HG03095 (cell line): ENCODE measurements around the gene FLG2.

Experiments used
- ATAC-seq: cut with Tn5 transposase; IDR thresholded peaks from one replicate; pipeline ENCODE4 v1.9.1; 2021; ENCODE audit warnings: moderate library complexity; ENCODE audit not compliant: unreplicated experiment

The FLG2 gene

DNA sequence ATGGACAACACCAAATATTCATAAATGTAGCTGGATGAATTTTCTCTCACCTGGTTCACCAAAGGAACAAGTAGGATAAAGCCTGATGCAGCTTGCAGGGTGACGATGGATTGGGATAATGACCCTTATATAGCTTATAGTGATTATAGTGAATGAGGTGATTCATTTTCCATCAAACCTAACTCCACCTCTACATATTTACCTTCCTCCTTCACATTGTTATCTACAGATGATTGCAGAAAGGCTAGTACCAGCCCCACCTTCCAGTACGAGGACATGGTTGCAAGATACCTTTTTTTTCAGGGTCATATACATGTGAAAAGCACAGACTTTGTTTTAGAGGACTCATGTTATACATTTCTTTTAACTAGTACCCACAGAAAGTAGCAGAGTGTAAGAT, at the start of gene FLG2:
TSS of gene FLG2 (minus strand) at position 101 of the 400 bp plus-strand sequence. CDS start 1,122 bp downstream, outside the sequence.
- ATAC-seq: no peak

DNA sequence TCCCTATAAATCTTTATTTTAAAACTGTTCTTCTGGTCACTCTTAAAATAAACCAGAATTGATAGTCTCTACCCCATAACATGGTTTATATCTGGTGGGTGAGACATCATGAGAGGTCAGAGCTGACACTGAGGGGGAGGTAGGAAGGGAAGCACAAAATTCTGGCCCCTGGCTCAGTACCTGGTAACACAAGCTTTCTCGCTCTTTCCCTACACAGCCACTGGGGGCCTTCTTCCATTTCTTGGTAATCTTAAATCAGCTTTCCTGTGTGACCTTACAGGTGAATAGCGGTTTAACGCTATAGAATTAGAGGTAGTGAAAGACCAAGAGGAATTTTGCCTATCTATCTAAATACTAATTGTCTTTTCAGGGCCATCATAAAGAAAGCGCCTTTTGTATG, 48.9 kb upstream of the FLG2 start:
- ATAC-seq: no peak

DNA sequence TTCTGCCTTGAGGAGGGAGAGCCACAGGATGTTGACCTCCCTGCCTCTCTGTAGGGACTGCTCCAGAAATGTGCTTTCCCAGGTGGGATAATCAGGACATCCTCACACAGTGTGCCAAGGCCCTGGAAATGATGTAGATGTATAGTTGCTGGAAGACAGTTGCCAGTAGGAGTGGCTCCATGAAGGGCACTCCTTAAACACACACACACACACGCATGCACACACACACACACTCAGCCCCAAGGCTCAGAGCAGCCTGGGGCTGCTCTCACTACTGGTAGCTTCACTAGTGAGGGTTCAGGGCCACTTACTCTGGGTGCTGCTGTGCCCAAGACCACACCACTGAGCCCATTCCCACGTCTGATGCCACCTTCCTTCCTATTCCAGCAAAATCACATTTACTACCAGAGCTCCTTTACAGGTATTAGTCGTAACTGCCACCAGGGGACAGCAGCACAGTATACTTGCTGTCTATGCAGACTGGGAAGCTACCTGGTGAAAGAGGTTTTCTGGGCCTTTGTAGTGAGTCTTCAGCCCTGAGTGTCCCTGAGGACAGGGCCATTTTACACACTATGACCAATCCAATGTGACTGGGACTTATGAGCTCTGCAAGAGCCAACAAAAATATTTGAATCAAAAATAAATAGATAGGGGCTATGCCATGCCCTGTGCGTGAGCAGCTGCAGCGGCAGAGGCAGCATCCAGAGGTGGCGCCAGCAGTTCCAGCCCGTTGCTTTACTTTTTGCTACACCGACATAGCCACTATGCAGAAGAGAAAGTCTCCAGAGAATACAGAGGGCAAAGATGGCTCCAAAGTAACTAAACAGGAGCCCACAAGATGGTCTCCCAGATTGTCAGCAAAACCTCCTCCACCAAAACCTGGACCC, 39.2 kb upstream of the FLG2 start:
- no peak for ATAC-seq

DNA sequence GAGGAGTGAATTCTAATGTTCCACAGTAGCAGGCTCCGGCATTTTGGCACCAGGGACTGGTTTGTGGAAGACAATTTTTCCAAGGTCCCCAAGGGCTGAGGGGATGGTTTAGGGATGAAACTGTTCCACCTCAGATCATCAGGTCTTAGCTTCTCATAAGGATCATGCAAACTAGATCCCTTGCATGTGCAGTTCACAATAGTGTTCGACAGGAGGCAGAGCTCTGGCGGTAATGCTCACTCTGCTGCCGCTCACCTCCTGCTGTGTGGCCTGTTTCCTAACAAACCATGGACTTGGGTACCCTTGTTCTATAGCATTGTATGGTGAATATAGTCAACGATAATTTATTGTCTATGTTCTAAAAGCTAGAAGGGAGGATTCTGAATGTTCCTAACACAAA, 37.7 kb upstream of the FLG2 start:
- no peak for ATAC-seq

DNA sequence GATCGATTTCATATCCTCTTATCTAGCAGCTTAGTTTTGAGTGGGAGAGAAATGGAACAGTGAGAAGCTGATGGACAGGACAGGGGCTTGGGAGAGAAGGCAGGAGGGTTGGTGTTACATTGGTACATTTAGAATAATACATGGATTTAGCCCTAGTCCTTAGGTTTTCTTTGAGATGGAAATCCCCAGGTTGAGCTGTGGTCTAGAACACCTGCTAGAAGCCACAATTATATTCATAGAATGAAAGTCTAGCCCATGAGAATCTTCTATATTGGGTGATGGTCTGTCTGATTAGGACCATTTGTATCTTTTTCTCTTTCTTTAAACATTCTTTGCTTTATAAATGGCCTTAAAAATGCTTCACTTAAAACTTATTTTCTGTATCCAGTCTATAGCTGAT, 34.3 kb upstream of the FLG2 start:
- no peak for ATAC-seq

DNA sequence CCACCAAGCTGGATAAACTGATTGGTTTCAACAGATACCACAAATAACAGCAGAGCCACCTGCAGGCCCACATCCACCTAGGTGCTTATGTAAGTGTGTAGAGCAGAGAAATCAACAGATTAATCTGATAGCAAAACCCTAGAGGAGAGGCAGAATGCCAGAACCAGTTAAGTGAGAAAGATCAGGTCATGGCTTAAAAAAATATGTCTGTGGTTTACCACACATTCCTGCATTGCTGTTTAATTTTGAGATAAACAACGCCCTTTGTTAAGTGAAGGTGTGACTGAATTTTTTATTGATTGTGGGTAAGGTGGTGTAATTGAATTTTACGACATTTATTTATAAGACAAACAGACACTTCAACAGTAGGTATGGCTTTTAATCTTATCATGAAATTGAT, 33.1 kb upstream of the FLG2 start:
- no peak for ATAC-seq

DNA sequence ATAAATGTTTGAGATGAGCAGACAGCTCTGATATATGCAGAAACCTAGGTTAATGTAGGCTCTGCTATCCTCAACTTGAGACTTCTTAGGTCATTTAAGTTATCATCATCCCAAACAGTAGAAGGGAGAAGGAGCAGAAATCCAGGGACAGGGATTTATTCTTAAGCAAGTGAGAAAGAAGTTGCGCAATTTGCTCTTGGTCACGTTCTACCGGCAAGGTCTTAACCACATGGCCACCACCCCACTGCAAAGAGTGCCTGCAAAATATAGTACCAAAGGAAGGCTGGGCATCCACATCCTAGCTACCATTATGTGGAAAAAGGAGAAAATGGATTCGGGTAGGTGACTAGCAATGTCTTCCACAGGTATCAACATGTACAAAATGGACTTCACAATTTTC, 29.1 kb upstream of the FLG2 start:
- ATAC-seq: no peak

DNA sequence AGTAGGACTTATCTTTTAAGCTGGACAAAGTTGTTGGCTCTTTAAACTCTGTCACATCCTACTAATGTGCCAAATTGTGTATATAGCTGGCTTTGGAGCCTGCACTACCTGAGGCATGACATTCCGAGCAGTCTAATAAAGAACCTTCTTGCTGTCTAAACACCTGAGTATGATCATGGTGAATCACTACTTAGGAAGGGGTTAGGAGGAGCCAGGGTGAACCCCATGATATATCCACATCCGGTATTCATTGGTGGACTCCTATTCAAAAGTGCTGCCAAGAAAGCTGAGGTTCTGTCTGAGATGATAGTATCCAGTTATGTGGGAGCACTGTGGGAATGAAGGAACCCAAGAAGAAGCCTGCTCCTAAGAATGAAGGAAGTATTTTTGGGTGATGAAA, 27.1 kb upstream of the FLG2 start:
- ATAC-seq: no peak

DNA sequence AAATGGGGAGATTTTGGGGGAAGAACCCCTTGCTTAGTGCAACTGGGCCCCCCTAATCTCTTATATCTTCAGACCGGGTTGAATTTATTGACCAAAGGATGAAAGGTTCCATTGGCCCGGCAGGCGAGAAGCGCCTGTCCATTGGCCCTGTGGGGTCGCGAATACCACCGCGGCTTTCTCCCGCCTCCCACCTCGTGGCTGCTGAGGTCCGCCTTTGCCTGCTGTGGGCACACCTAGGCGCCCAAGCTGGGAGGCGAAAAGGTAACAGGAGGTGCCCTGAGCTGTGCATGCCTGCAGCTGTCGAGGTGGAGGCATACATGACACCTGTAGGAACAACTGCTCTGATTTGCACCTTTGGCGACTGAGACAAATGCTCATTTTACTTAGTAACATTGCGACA, 21.1 kb upstream of the FLG2 start:
- no peak for ATAC-seq

DNA sequence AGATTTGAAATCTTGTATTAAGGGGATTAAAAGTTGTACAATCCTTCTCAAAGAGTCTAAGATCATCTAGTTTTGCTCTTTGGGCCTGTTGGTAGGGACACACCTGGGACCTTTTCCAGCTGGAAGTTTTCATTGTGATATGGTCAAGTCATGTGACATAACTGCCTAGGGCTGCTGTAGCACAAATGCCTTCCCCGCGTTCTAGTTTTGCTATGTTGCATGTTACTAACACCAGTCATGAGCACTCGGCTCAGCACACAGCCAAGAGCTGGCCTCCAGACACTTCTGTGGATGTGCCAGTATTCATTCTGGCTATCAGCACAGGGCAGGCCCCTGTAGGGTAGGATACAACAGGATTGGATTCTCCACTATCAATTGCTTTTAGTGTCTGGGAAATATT, 14.6 kb upstream of the FLG2 start:
- ATAC-seq: no peak

DNA sequence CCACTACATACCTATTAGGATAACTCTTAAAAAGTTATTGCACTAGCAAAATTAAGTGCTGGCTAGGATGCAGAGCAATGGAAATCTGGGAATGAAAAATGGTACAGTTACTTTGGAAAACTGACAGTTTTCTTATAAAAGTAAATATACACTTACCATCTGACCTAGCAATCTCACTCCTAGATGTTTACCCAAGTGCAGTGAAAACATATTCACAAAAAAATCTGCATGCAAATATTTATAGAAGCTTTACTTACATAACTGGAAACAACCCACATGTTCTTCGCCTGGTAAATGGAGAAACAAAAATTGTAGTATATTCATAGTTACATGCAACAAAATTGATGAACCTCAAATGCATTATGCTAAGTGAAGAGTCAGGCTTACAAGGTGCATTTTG, 12.9 kb upstream of the FLG2 start:
- no peak for ATAC-seq

DNA sequence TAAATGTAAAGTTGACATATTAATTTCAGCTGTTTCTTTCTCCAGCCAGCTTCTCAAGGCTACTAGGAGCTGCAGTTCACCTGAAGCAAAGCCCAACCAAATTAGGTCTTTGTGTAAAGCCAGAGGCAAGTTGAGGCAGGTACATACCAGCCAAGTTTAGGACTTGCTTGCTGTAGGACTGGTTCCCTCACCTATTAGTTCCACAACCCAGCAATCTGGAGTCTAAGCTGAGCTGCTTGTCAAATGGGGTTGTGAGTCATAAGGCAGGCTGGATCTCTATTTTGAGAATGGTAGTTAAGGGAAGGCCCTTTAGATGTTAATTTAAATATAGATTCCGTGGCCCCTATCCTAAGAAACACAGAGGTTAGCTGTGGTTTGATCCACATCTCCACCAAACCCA, 7.6 kb upstream of the FLG2 start:
- ATAC-seq: no peak

DNA sequence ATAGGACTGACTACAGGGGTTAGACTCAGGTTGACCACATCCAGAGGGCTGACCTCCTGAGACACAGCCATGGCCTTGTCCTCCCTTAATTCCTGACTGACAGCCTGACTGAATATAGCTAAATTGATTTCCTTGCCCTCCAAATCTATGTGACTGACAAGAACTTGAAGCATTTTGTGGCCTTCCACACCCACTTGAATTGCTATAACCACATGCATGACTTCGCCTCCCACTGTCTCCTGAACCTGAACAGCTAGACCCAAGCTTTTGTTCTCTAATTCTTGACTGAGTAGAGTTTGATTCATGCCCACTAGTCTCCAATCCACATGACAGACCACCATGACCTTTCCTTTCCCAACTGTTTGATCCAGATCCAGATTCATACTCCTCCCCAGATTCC, 3.1 kb downstream of the FLG2 start:
- ATAC-seq: no peak

DNA sequence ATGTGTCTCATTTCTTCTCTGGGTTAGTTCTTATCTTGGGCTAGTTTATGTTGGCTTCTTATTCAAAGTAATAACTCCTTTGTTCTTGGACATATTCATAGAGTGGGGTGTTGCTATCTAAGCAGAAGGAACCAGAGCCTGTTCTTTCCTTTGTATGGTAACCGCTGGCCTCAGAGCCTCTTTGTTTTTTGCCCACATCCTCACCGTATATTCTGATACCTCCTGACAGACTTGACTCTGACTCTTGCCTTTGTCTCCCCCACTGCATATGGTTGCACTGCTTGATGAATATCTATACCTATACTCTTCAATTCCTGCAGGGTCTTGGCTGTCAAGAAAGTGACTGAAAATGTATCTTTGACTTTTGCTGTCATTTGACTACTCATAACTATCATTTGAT, 10.2 kb downstream of the FLG2 start:
- ATAC-seq: no peak

DNA sequence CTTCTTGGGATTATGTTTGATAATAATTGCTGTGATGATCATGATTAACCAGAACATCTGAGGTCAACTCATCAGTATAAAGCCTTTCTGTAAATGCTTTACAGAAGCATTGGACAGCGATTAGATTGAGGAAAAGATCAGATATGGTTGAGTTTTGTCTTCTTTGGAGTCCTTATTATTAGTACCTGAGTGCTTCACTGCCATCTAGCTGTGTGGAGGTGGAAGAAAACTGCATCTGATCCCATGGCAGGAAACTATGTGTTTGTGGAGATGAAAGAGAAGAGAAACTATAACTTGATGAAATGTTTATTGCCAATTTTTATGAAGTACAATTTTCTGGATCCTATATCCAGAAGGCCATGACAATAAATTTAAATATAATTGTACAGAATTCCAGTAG, 11.4 kb downstream of the FLG2 start:
- ATAC-seq: no peak

DNA sequence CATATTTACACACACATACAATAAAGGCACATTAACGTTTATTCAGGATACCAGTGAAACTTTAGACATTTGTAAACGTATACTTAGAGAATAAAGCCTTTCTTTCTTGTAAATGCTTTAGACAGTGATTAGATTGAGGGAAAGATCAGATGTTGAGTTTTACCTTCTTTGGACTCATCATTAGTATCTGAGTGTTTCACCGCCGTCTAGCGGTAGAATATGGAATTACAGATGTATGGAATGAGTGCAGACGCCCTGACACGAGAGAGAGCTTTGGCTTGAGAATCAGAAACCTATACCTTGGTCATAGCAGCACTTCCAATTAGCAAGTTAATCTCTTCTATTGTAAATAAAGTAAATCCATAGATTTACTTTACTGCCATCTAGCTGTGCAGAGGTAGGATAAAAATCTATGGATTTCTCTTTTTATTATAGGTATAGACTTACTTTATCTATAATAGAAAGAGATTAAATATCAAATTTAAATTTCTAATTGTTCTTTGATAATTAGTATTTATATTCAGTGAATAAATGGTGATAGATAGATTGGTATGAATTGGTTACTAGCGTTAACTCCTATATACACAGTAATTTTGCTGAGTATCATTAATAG, 12.6 kb downstream of the FLG2 start:
- ATAC-seq: no peak

DNA sequence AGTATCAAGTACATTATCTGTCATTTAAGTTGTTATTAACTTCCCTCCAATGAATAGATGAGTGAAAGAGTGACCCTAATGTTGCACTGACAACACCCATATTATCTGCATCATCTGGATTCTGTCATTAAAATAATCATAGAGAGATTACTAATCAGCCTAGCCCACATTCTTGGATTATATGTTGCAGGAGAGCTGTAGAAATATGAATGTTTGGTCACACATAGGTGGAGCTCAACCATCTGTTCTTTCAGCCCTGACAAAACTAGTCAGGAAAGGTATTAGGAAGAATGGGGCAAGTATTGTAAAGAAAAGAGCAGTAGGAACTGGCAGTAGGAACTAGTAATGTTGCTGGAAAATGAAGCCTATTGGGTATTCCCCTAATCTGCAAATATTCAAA, 15.4 kb downstream of the FLG2 start:
- no peak for ATAC-seq

DNA sequence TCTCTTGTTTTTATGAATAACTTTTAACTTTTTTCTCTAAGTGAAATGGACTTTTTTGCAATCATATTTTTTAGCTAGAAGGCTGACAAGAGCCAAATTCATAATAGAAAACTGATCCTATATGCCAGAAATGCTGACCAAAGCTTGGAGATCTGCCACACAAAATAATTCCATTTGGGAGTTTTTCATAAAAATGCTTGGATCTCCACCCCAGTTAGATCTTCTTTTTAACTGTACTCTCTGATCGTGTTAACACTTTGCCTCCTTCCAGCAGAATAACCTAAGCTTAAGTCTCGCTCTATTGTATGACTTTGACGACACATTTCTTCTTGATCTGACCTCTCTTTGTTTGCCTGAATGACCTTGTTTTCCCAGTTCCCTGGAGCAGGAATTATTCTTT, 16.8 kb downstream of the FLG2 start:
- no peak for ATAC-seq

DNA sequence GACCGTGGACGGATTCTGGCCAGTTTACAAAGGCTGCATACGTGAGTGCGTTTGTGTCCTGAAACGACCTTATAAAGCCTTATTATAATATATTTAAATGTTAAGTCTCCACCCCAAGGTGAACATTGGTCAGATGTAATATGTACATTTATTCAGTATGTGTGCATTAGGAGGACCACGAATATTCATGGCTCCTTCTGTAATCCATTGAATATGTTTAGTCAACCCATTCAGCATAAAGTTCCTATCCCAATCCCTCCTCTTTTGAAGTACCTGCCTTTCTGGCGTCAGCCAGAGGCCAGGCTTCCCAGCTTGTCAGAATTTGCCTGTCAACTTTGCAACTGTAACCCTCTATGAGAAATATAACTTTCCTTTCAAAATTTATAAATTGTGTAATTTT, 24.4 kb downstream of the FLG2 start:
- no peak for ATAC-seq

DNA sequence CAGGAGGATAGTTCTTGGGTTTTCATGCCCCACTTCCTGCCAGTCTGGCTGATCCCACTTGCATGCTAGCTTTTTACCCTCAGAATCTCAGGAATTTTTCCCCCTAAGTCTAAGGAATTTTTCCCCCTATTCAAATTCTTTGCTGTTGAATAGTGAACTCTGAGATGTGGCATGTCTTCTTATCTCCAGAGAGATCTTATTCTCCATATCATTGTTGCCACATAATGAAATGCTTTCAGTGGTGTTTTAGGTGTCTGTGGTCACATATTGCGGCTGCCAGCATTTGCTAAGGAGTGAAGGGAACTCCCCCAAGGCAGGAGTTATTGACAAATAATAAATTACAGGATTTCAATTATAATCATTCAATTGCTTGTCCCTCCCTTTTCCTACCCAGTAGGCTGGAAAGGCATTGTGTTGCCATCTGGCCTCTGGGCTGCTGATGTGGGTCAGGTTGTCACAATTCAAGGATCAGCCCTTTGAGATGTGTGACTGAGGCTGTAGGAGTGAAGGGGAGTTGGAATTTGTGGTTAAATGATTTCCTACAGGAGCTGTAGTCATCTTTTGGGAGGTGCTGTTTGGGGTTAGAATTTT, 30.9 kb downstream of the FLG2 start:
- ATAC-seq: no peak

DNA sequence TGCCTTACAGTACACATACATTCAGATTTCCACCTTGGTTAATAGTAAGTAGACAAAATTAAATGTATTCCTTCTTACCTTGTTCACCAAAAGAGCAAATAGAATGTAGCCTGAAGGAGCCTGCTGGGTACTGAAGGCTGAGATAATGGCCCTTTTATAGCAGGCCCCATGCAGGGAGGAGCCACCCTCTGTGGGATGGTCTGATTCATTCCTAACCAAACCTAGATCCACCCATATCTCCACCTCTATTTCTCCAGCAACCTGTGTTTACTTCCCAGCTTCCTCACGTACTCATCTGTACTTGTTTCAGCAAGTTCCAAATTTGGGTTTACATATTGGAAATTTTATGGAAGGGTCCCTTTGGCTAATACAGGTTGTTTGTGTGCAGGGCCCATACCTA, 34.7 kb downstream of the FLG2 start, which contains the start of gene FLG:
TSS of gene FLG (minus strand) at position 129 of the 400 bp plus-strand sequence. CDS start 9,783 bp downstream, outside the sequence.
- ATAC-seq: no peak

DNA sequence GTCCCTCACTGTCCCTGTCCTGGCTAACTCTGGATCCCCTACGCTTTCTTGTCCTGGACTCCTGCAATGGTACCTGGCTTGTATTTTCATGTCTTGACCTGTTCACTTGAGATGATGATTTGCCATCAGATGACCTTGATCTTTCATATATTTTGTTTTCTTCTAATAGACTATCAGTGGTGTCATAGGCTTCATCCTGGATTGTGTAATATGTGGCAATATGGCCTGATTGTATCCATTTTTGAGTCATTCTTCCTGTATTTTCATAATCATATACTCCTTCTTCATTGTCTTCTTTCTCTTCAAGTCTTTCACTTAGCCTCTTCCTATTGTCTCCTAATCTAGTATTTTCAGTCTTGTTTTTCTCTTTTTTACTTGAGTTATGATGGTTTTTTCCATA, 45.8 kb downstream of the FLG2 start:
- ATAC-seq: no peak
